Esophagus muscularis mucosa (tissue), 4 donors: Measurements from ENCODE around the gene ID2. TPM values are rescaled to one million over a fixed set of nuclear protein-coding genes. Genes with fewer than 3 reads are reported as not detected.

ENCODE experiments used
- DNase-seq: peaks from one replicate; pipeline ENCODE4 v3.0.0-alpha.2; 2017; ENCODE audit errors: extremely low spot score
- H3K27ac ChIP-seq, 4 donors: fragments of 200-600 bp; sonication (generic); replicated peaks in 1 of 4; 1 replicate in 3 of 4; 2 replicates in 1 of 4; pipeline ENCODE4 v1.5.1; 2016 to 2019; ENCODE audit warnings: mild to moderate bottlenecking in 1 of 4
- H3K27me3 ChIP-seq, 4 donors: fragments of 200-600 bp; sonication (generic); one replicate each; pipeline versions ENCODE4 v1.5.1 to v1.6.0; 2016 to 2019
- H3K36me3 ChIP-seq, 4 donors: fragments of 200-600 bp; sonication (generic); one replicate each; pipeline ENCODE4 v1.5.1; 2016 to 2019
- H3K4me1 ChIP-seq, 4 donors: fragments of 200-600 bp; sonication (generic); one replicate each; pipeline ENCODE4 v1.5.1; 2016 to 2019
- H3K4me3 ChIP-seq, 4 donors: fragments of 200-600 bp; sonication (generic); 1 replicate in 2 of 4; 2 replicates in 2 of 4; pipeline ENCODE4 v1.5.1; 2016 to 2019; ENCODE audit warnings: mild to moderate bottlenecking in 4 of 4, moderate library complexity in 1 of 4
- H3K9me3 ChIP-seq, 4 donors: fragments of 200-600 bp; sonication (generic); 1 replicate in 3 of 4; 2 replicates in 1 of 4; pipeline ENCODE4 v1.5.1; 2016 to 2019
- EP300 ChIP-seq: sonication (generic); formaldehyde crosslinking; IDR thresholded peaks from one replicate; pipeline ENCODE4 v1.6.1; 2017; ENCODE audit warnings: antibody characterized with exemption
- POLR2A ChIP-seq: fragments of 450-650 bp; IDR thresholded peaks from one replicate; pipeline ENCODE4 v1.6.1; 2017; ENCODE audit warnings: antibody characterized with exemption, moderate library complexity, mild to moderate bottlenecking, low read depth
- POLR2AphosphoS5 ChIP-seq, 2 donors: sonication (generic); formaldehyde crosslinking; IDR thresholded peaks; one replicate each; pipeline ENCODE4 v1.6.1; 2017; ENCODE audit warnings: antibody characterized with exemption in 2 of 2
- WGBS: methylation state at CpG from one replicate; pipeline ENCODE4 v1.1.5; 2018; 5-methylcytosine and 5-hydroxymethylcytosine counted together
- intact Hi-C: fragments of 100-400 bp; cut with DNase I; formaldehyde crosslinking; loops from one replicate; pipeline ENCODE4 v1.15.1; 2023
- total RNA-seq, 4 donors: library from RNA; depleted of rRNA; stranded (reverse); fragments of >200 nt; gene quantifications; one replicate each; pipeline versions ENCODE4 v1.1.0 to v1.2.1, GENCODE V29; 2016
- TF ChIP-seq, protein P1 (sequence below), 3 experiments: fragments of 200-600 bp in 2 of 3; fragments of 450-650 bp in 1 of 3; sonication (generic) in 2 of 3; IDR thresholded peaks; one replicate each; pipeline ENCODE4 v1.5.1; 2017 to 2019; ENCODE audit warnings: antibody characterized with exemption in 3 of 3, mild to moderate bottlenecking in 2 of 3, moderate library complexity in 1 of 3

Gene ID2
- total RNA-seq, 4 donors from 2014 or later: 149 to 254 (median 187) TPM

DNA sequence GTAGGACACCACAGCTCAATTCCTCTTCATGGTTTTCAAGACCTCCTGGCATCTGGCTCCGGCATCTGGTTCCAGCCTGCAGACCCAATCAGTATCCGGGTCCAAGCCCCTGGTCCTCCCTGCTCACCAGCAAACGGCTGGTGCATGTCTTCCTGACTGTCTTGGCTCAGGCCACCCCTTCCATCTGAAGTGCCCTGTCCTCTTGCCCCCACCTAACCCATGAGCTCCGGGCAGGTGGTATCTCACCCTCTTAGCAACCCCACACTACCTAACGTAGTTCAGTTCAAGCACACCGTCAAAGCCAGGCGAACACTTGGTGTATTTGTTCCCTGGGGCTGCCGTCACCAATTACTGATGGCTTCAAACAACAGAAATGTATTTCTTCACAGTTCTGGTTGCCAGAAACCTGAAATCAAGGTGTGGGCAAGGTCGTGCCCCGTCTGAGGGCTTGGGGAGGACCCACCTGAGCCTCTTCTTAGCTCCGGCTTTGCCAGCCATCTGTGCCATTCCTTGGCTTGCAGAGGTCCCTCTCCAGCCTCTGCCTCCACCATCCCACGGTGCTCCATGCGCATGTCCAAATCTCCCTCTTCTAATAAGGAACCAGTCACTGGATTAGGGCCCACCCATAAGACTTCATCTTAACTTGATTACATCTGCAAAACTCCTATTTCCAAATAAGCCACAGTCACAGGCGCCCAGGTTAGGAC, 47.2 kb upstream of the ID2 start:
- H3K27ac ChIP-seq: no peak overlapping the region
- H3K4me3 ChIP-seq: no peak overlapping the region
- TF ChIP-seq EP300 (no peak), POLR2A (no peak), POLR2AphosphoS5 (IDR thresholded peaks at IDR 0.05) (no peak)
- TF ChIP-seq, protein P1, sequence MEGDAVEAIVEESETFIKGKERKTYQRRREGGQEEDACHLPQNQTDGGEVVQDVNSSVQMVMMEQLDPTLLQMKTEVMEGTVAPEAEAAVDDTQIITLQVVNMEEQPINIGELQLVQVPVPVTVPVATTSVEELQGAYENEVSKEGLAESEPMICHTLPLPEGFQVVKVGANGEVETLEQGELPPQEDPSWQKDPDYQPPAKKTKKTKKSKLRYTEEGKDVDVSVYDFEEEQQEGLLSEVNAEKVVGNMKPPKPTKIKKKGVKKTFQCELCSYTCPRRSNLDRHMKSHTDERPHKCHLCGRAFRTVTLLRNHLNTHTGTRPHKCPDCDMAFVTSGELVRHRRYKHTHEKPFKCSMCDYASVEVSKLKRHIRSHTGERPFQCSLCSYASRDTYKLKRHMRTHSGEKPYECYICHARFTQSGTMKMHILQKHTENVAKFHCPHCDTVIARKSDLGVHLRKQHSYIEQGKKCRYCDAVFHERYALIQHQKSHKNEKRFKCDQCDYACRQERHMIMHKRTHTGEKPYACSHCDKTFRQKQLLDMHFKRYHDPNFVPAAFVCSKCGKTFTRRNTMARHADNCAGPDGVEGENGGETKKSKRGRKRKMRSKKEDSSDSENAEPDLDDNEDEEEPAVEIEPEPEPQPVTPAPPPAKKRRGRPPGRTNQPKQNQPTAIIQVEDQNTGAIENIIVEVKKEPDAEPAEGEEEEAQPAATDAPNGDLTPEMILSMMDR (IDR thresholded peaks at IDR 0.05): no peak
- H3K36me3 ChIP-seq: no peaks in the 10 kb centered on the region
- WGBS: 96% methylated on average over 14 of the region's 14 CpGs
- no peak for DNase-seq
- intact Hi-C loops: loop anchor here (2.0 kb wide), 1 partner anchor 32 kb away; no protein-coding TSS in a partner anchor
- H3K9me3 ChIP-seq: no peaks in the 10 kb centered on the region
- no peaks in the 10 kb centered on the region for H3K27me3 ChIP-seq
- H3K4me1 ChIP-seq: peaks cover 0 to 27% (median 19%) of the 10 kb centered on the region in 4 donors

DNA sequence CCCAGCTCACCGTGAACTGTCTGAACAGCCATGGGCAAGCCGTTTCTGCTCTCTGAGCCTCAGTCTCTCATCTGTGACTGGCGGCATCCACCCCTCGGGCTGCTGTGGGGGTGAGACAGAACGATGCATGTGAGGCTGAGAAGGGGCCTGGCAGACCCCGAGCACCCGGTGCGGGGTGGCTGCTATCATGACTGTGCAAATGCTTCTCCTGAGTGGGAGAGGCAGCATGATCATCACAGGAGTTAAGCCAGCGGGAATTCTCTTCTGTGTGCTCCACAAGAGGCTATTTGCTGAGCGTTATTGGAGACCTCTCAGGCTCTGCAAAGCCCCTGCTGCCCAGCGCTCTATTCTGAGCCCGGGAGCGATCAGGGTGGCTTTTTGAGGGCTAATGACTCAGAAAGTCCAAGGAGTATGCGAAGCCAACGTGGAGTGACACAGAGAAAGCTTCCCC, 45.8 kb upstream of the ID2 start:
- no peak for TF ChIP-seq POLR2AphosphoS5 (IDR thresholded peaks at IDR 0.05)
- no peak for TF ChIP-seq EP300
- TF ChIP-seq POLR2A: no peak
- TF ChIP-seq, protein P1 (IDR thresholded peaks at IDR 0.05): no peak
- WGBS: 67% methylated on average over 13 of the region's 15 CpGs
- Histone ChIP-seq H3K4me3 (no peak overlapping the region), H3K9me3 (no peaks in the 10 kb centered on the region), H3K4me1 (peaks cover 0 to 27% (median 19%) of the 10 kb centered on the region in 4 donors), H3K36me3 (no peaks in the 10 kb centered on the region), H3K27ac (peak overlapping the region in 3 of 4 donors; percentile 40 to 64 (median 60)), H3K27me3 (no peaks in the 10 kb centered on the region)
- intact Hi-C loops: loop anchor here (2.0 kb wide), 1 partner anchor 25 kb away; no protein-coding TSS in a partner anchor
- DNase-seq: no peak

DNA sequence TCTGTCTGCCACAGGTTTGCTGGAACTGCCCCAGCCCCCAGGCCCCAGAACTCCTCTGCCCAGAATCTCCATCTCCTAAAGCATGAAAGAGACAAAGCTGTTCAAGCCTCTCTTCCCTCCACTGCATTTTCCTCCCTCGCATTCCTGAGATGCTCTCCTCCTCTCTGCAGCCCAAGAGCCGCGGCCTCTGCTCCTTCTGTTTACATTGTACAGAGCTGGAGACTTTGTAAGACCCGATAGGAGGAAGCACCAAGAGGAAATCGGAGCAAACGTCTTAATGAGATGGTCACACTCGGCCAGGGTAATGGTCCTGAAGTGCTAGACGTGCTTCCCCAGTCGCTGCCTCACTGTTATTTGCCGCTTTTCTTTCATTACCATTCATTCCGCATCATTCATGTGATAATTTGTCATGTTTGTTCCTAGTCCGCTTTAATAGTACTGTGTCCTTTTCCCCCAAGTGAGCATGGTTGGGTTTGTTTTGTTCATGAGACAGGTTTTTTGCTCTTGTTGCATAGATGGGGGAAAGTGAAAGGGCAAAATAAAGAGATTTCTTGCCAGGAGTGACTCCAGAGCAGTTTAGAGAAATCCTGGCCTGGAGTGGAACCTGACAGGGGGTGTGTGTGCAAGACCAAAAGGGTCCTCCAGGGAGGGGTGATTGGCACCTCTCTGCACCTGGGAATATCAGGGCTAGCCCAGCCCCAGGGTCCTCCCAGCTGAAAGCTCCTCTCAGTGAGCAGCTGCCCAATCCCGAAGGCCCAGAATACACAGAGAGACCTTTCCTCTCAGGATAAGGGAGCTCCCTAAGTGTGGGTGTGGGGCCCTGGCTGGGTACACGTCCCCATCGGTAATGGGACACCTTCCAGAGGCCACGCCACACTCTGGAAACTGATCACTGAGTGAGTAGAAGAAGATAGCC, 44.9 kb upstream of the ID2 start:
- H3K9me3 ChIP-seq: no peaks in the 10 kb centered on the region
- peaks cover 0 to 27% (median 19%) of the 10 kb centered on the region in 4 donors for H3K4me1 ChIP-seq
- TF ChIP-seq POLR2AphosphoS5 (IDR thresholded peaks at IDR 0.05) (peak in 1 of 2 donors; percentile 23), POLR2A (no peak), EP300 (no peak)
- H3K27me3 ChIP-seq: no peaks in the 10 kb centered on the region
- WGBS: 34% methylated on average over 15 of the region's 16 CpGs
- H3K4me3 ChIP-seq: peak overlapping the region in 2 of 4 donors; percentile 11 to 18
- no peak for DNase-seq
- no peaks in the 10 kb centered on the region for H3K36me3 ChIP-seq
- peak overlapping the region; percentile 52 to 64 (median 60) for H3K27ac ChIP-seq
- intact Hi-C loops: loop anchor here (2.0 kb wide), 1 partner anchor 24 kb away; no protein-coding TSS in a partner anchor

DNA sequence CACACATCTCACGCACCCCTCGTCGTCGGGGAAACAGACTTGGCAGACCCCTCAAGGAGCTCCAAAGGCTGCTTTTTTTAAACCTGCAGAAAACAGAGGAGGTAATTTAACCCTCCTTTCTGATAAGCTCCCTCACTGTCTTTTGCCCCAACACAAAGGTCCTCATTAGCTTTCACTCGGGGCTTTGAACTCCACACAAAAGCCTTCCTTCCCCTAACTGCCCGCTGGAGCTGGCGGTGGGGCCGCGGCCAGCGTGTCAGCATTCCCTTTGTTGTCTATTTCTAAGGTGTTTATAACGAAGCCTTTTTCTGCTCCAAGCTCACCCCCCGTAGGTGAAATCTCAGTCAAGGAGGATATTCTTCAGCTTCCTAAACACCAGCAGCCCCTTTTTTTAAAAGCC, 43.5 kb upstream of the ID2 start:
- Histone ChIP-seq H3K9me3 (no peaks in the 10 kb centered on the region), H3K27ac (no peak overlapping the region), H3K36me3 (no peaks in the 10 kb centered on the region), H3K4me1 (peaks cover 0 to 31% (median 19%) of the 10 kb centered on the region in 4 donors), H3K4me3 (no peak overlapping the region), H3K27me3 (no peaks in the 10 kb centered on the region)
- TF ChIP-seq, protein P1 (IDR thresholded peaks at IDR 0.05): no peak
- no peak for TF ChIP-seq EP300
- TF ChIP-seq POLR2AphosphoS5 (IDR thresholded peaks at IDR 0.05): no peak
- TF ChIP-seq POLR2A: no peak
- intact Hi-C loops: no loop called here
- WGBS: 82% methylated on average over 12 of the region's 12 CpGs
- DNase-seq: no peak
